ENCODE results near the gene SH3YL1.

Gene SH3YL1

GRCh38 chr2:263774-264492 is at the start of gene SH3YL1:
Gene SH3YL1, minus strand, starts transcription at chr2:264032. Its CDS starts 48 bp downstream, at chr2:263984.
- in situ Hi-C loops (cut with MboI; ENCODE audit: low sequenced_read_pairs, unreplicated experiment): no loop called here
- DNase-seq (ENCODE audit: low spot score): peak; percentile 66
- no peak for TF ChIP-seq CTCF (IDR thresholded peaks at IDR 0.05; ENCODE audit: borderline replicate concordance, control extremely low read depth, extremely low read depth, insufficient read depth, missing control alignments)

GRCh38 chr2:310994-311393 is 47.2 kb upstream of the SH3YL1 start:
- in situ Hi-C loops (cut with MboI; ENCODE audit: low sequenced_read_pairs, unreplicated experiment): no loop called here
- no peak for TF ChIP-seq CTCF (IDR thresholded peaks at IDR 0.05; ENCODE audit: borderline replicate concordance, control extremely low read depth, extremely low read depth, insufficient read depth, missing control alignments)
- no peak for DNase-seq (ENCODE audit: low spot score)

- TF ChIP-seq CTCF (IDR thresholded peaks at IDR 0.05; ENCODE audit: borderline replicate concordance, control extremely low read depth, extremely low read depth, insufficient read depth, missing control alignments): no peak
- DNase-seq (ENCODE audit: low spot score): no peak
- in situ Hi-C loops (cut with MboI; ENCODE audit: low sequenced_read_pairs, unreplicated experiment): no loop called here
These were observed 46.2 kb upstream of the SH3YL1 start for GRCh38 chr2:309954-310510.

- no peak for DNase-seq (ENCODE audit: low spot score)
These were observed 45.5 kb upstream of the SH3YL1 start for GRCh38 chr2:309148-309953.

GRCh38 chr2:305366-305765 is 41.5 kb upstream of the SH3YL1 start:
- in situ Hi-C loops (cut with MboI; ENCODE audit: low sequenced_read_pairs, unreplicated experiment): no loop called here
- no peak for DNase-seq (ENCODE audit: low spot score)
- TF ChIP-seq CTCF (IDR thresholded peaks at IDR 0.05; ENCODE audit: borderline replicate concordance, control extremely low read depth, extremely low read depth, insufficient read depth, missing control alignments): no peak

More at GRCh38 chr2:309148-309953, 45.5 kb upstream of the SH3YL1 start:
- in situ Hi-C loops (cut with MboI; ENCODE audit: low sequenced_read_pairs, unreplicated experiment): no loop called here
- TF ChIP-seq CTCF (IDR thresholded peaks at IDR 0.05; ENCODE audit: borderline replicate concordance, control extremely low read depth, extremely low read depth, insufficient read depth, missing control alignments): no peak

- no peak for DNase-seq (ENCODE audit: low spot score)
- in situ Hi-C loops (cut with MboI; ENCODE audit: low sequenced_read_pairs, unreplicated experiment): no loop called here
- no peak for TF ChIP-seq CTCF (IDR thresholded peaks at IDR 0.05; ENCODE audit: borderline replicate concordance, control extremely low read depth, extremely low read depth, insufficient read depth, missing control alignments)
These were observed 32.5 kb upstream of the SH3YL1 start for GRCh38 chr2:296354-296753.

Data from GM13976 (cell line).